K562 (cell line): ENCODE data around the gene RTP5. TPM values are rescaled to one million over a fixed set of nuclear protein-coding genes. Genes with fewer than 3 reads are reported as not detected.

Experiments
- CHCHD3 ChIP-seq: fragments of 250-450 bp; sonication (Bioruptor Pico); IDR thresholded peaks from 2 replicates; pipeline ENCODE4 v2.1.2; 2022; ENCODE audit warnings: mild to moderate bottlenecking
- CREB1 ChIP-seq, 2 experiments: sonication (generic) in 1 of 2; formaldehyde crosslinking in 1 of 2; IDR thresholded peaks; 2 replicates each; pipeline versions ENCODE4 v1.6.1 to v1.8.0; 2012 to 2022; ENCODE audit warnings: inconsistent platforms in 1 of 2, mild to moderate bottlenecking in 1 of 2, missing genetic modification reagents in 1 of 2, moderate library complexity in 1 of 2
- CREB5 ChIP-seq: fragments of 250-450 bp; sonication (Bioruptor Pico); IDR thresholded peaks from 2 replicates; pipeline ENCODE4 v1.5.0; 2020; ENCODE audit warnings: mild to moderate bottlenecking
- CREM ChIP-seq: IDR thresholded peaks from 2 replicates; pipeline ENCODE4 v1.6.1; 2014; ENCODE audit warnings: antibody characterized with exemption, low read depth
- FOSL1 ChIP-seq: fragments of 200-800 bp; sonication (Bioruptor generic); conservative IDR thresholded peaks from 2 replicates; pipeline ENCODE4 v1.6.1; 2016; ENCODE audit warnings: missing genetic modification characterization, missing compliant biosample characterization
- GABPA ChIP-seq: fragments of 200-800 bp; sonication (Bioruptor generic); conservative IDR thresholded peaks from 2 replicates; pipeline ENCODE4 v1.6.1; 2016; ENCODE audit warnings: low read depth, missing genetic modification characterization, missing compliant biosample characterization
- GABPB1 ChIP-seq: sonication (generic); formaldehyde crosslinking; IDR thresholded peaks from 2 replicates; pipeline ENCODE4 v1.8.0; 2022; ENCODE audit warnings: mild to moderate bottlenecking, missing genetic modification reagents
- IFI16 ChIP-seq: fragments of 250-450 bp; sonication (Bioruptor Pico); IDR thresholded peaks from 2 replicates; pipeline ENCODE4 v2.1.2; 2022; ENCODE audit warnings: mild to moderate bottlenecking, inconsistent platforms
- MTA3 ChIP-seq: fragments of 450-650 bp; formaldehyde crosslinking; IDR thresholded peaks from 2 replicates; pipeline ENCODE4 v1.6.1; 2017; ENCODE audit warnings: mild to moderate bottlenecking, borderline replicate concordance
- MXD1 ChIP-seq: fragments of 250-450 bp; sonication (Bioruptor Pico); IDR thresholded peaks from 2 replicates; pipeline ENCODE4 v1.8.0; 2021; ENCODE audit warnings: borderline replicate concordance, mild to moderate bottlenecking, moderate library complexity; ENCODE audit not compliant: poor library complexity, severe bottlenecking
- NCOA4 ChIP-seq: fragments of 450-650 bp; IDR thresholded peaks from 2 replicates; pipeline ENCODE4 v1.6.1; 2018; ENCODE audit warnings: mild to moderate bottlenecking; ENCODE audit not compliant: partially characterized antibody
- NCOA6 ChIP-seq: fragments of 450-650 bp; IDR thresholded peaks from 2 replicates; pipeline ENCODE4 v1.6.1; 2017; ENCODE audit warnings: mild to moderate bottlenecking
- NFE2 ChIP-seq: IDR thresholded peaks from 2 replicates; pipeline ENCODE4 v1.6.1; 2014; ENCODE audit warnings: antibody characterized with exemption, low read depth
- NFXL1 ChIP-seq: fragments of 450-650 bp; formaldehyde crosslinking; IDR thresholded peaks from 2 replicates; pipeline ENCODE4 v1.4.0; 2021; ENCODE audit warnings: mild to moderate bottlenecking
- RNF219 ChIP-seq: fragments of 250-450 bp; sonication (Bioruptor Pico); IDR thresholded peaks from 2 replicates; pipeline ENCODE4 v1.5.0; 2022; ENCODE audit warnings: mild to moderate bottlenecking
- SMAD2 ChIP-seq: fragments of 150-350 bp; IDR thresholded peaks from 2 replicates; pipeline ENCODE4 v1.6.1; 2014; ENCODE audit warnings: low read depth, mild to moderate bottlenecking, low read length
- SRSF3 ChIP-seq: fragments of 200-400 bp; formaldehyde crosslinking; IDR thresholded peaks from 2 replicates; pipeline ENCODE4 v1.6.1; 2016; ENCODE audit warnings: mild to moderate bottlenecking, low read length, moderate library complexity; ENCODE audit not compliant: insufficient read depth
- TEAD2 ChIP-seq: fragments of 450-650 bp; IDR thresholded peaks from 2 replicates; pipeline ENCODE4 v1.6.1; 2016; ENCODE audit warnings: missing genetic modification characterization, control low read depth, missing compliant biosample characterization
- ZBTB1 ChIP-seq: sonication (generic); formaldehyde crosslinking; IDR thresholded peaks from 2 replicates; pipeline ENCODE4 v1.8.1; 2023; ENCODE audit warnings: missing genetic modification reagents, low read depth, mild to moderate bottlenecking, borderline replicate concordance
- ZBTB5 ChIP-seq: fragments of 450-650 bp; IDR thresholded peaks from 2 replicates; pipeline ENCODE4 v1.6.1; 2017; ENCODE audit warnings: antibody characterized with exemption
- ZBTB7A ChIP-seq: IDR thresholded peaks from 2 replicates; pipeline ENCODE4 v1.6.1; 2011; ENCODE audit warnings: low read depth, mild to moderate bottlenecking, low read length, moderate library complexity, borderline replicate concordance; ENCODE audit not compliant: control insufficient read depth
- ZNF140 ChIP-seq: fragments of 250-450 bp; sonication (Bioruptor Pico); IDR thresholded peaks from 2 replicates; pipeline ENCODE4 v1.8.0; 2021; ENCODE audit warnings: moderate library complexity, mild to moderate bottlenecking, inconsistent platforms
- ZNF444 ChIP-seq: fragments of 250-450 bp; sonication (Bioruptor Pico); IDR thresholded peaks from 2 replicates; pipeline ENCODE4 v1.4.0; 2020; ENCODE audit warnings: mild to moderate bottlenecking, moderate library complexity
- polyA plus RNA-seq, 8 experiments: library from polyadenylated mRNA; depleted of rRNA in 4 of 8; stranded (reverse) in 5 of 8; unstranded in 3 of 8; fragments of >200 nt; fragmentation: Nextera tagmentation in 2 of 8; fragmentation: Illumina TruSeq in 1 of 8; extraction: Ambion mirVana in 2 of 8; extraction: Trizol in 1 of 8; gene quantifications; 2 replicates each; pipeline versions ENCODE4 v1.2.1 to v1.2.3, GENCODE V29; 2011 to 2014; ENCODE audit warnings: inconsistent platforms in 1 of 8, missing spikeins in 1 of 8
- total RNA-seq, 7 experiments: library from RNA; depleted of rRNA in 6 of 7; stranded (reverse); fragments of >200 nt in 6 of 7; fragmentation: Illumina TruSeq in 2 of 7; extraction: Trizol in 2 of 7; gene quantifications; 2 replicates each; pipeline versions ENCODE4 v1.2.1 to v1.2.3, GENCODE V29; 2011 to 2021; ENCODE audit warnings: low replicate concordance in 1 of 7

RTP5 gene
- total and polyA plus RNA-seq, 9 of the 15 experiments (the other 6 are each of a cell fraction or from before 2014, with no cell fraction given): not detected

DNA sequence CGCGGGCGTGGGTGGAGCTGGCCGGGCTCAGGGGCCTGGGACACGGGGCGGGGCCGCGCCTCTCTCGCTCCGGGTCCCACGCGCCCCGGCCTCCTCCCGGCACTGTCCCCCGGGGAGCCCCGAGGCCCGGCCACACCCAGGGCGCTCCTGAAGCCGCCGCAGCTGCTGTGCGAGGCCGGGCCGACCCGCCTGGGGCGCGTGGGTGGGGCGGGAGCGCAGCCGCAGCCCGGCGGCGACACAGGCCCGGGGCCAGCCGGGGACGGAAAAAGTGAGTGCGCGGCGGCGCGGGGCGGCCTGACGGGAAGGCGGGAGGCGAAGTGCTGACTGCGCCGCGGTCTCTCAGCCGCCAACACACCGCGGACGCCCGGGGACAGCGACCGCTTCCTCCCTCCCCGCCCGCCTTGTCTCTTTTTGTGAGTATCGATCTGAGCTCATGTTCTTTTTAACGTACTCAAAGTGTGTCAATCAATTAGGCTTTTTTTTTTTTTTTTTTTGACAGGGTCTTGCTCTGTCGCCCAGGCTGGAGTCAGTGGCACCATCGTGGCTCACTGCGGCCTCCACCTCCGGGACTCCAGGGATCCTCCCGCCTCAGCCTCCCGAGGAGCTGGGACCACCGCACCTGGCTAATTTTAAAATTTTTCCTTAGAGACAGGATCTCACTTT, 25.3 kb upstream of the RTP5 start (continued):
- no peak for TF ChIP-seq CREB5 (CRISPR knock-in tag)
- no peak for TF ChIP-seq ZNF140
- TF ChIP-seq NFXL1: no peak
- TF ChIP-seq TEAD2: no peak
- 0 out of 2 replicates have a peak, but pooled peaks have one; percentile 15 for TF ChIP-seq CREM
- no peak for TF ChIP-seq ZNF444 (CRISPR knock-in tag)
- no peak for TF ChIP-seq ZBTB5
- TF ChIP-seq SRSF3: no peak
- TF ChIP-seq NFE2: peak; percentile 20; the same call in 1 of the 2 replicates
- no peak for TF ChIP-seq RNF219
- TF ChIP-seq IFI16 (CRISPR knock-in tag): no peak
- TF ChIP-seq CREB1 (IDR thresholded peaks at IDR 0.05): no peak
- no peak for TF ChIP-seq CREB1 (CRISPR knock-in tag; IDR thresholded peaks at IDR 0.05)
- TF ChIP-seq FOSL1 (tag): peak; percentile 91
- no peak for TF ChIP-seq CHCHD3 (CRISPR knock-in tag)
- 0 out of 2 replicates have a peak, but pooled peaks have one; percentile 19 for TF ChIP-seq GABPA (tag)
- TF ChIP-seq SMAD2: no peak
- no peak for TF ChIP-seq GABPB1 (CRISPR knock-in tag)
- TF ChIP-seq MXD1 (CRISPR knock-in tag): no peak
- TF ChIP-seq NCOA6: no peak
- no peak for TF ChIP-seq NCOA4
- TF ChIP-seq ZBTB7A: peak; percentile 88; the same call in 1 of the 2 replicates
- no peak for TF ChIP-seq MTA3
- 0 out of 2 replicates have a peak, but pooled peaks have one; percentile 60 for TF ChIP-seq ZBTB1 (CRISPR knock-in tag)
